Fibroblast of villous mesenchyme (primary cell): ENCODE data around the gene BPTF. TPM values are rescaled to one million over a fixed set of nuclear protein-coding genes. Genes with fewer than 3 reads are reported as not detected.
A peak's percentile ranks its signal among the peaks of the same experiment; 100 is the strongest.
"Not testable (repeated sequence)": the region's sequence is repeated elsewhere in the genome, so short reads cannot be mapped to it uniquely, and the experiment has no call there.

Source experiments
- DNase-seq: peaks from one replicate; pipeline ENCODE4 v3.0.0-alpha.2; 2010; ENCODE audit warnings: low read depth
- H3K4me3 ChIP-seq: 2 replicates; pipeline ENCODE4 v1.5.1; 2011; ENCODE audit warnings: low read depth, mild to moderate bottlenecking, low read length
- CTCF ChIP-seq: IDR thresholded peaks from 2 replicates; pipeline ENCODE4 v1.5.1; 2012; ENCODE audit warnings: low read depth, mild to moderate bottlenecking, low read length; ENCODE audit not compliant: insufficient read depth
- total RNA-seq: library from RNA; depleted of rRNA; stranded (reverse); fragments of >200 nt; gene quantifications from 2 replicates; pipeline ENCODE4 v1.2.3, GENCODE V29; 2012

The BPTF gene
- total RNA-seq, 1 donor, result 56.1 TPM

GRCh38 chr17:67950945-67951344, 125.6 kb downstream of the BPTF start:
- no peak for DNase-seq
- no peak overlapping the region for H3K4me3 ChIP-seq
- no peak for TF ChIP-seq CTCF

GRCh38 chr17:67959510-67959909, 134.2 kb downstream of the BPTF start:
- no peak for DNase-seq
- TF ChIP-seq CTCF, result no peak
- no peak overlapping the region for H3K4me3 ChIP-seq

GRCh38 chr17:67960276-67960675, 135.0 kb downstream of the BPTF start:
- not testable (repeated sequence) for H3K4me3 ChIP-seq, DNase-seq

- not testable (repeated sequence) for DNase-seq, H3K4me3 ChIP-seq
These were observed 136.9 kb downstream of the BPTF start for GRCh38 chr17:67962156-67962555.

GRCh38 chr17:67963145-67963572, 137.9 kb downstream of the BPTF start:
- not testable (repeated sequence) for H3K4me3 ChIP-seq
- DNase-seq, result peak; percentile 73
- peak; percentile 57 for TF ChIP-seq CTCF

- no peak for TF ChIP-seq CTCF
- no peak overlapping the region for H3K4me3 ChIP-seq
- no peak for DNase-seq
These were observed 145.5 kb downstream of the BPTF start for GRCh38 chr17:67970783-67971182.

GRCh38 chr17:67974185-67974584, 148.9 kb downstream of the BPTF start:
- no peak overlapping the region for H3K4me3 ChIP-seq
- TF ChIP-seq CTCF, result no peak
- peak; percentile 60 for DNase-seq

GRCh38 chr17:67974598-67975066, 149.3 kb downstream of the BPTF start:
- no peak for TF ChIP-seq CTCF
- no peak for DNase-seq
- no peak overlapping the region for H3K4me3 ChIP-seq

- DNase-seq, H3K4me3 ChIP-seq: not testable (repeated sequence)
These were observed 151.0 kb downstream of the BPTF start for GRCh38 chr17:67976306-67976705.
